H1 (cell line): Measurements from ENCODE around the gene ANO6. TPM values are rescaled to one million over a fixed set of nuclear protein-coding genes. Genes with fewer than 3 reads are reported as not detected.

ENCODE experiments used
- ASH2L ChIP-seq: fragments of 200-600, 300-600 bp; sonication (generic); IDR thresholded peaks from one replicate; pipeline ENCODE4 v1.7.1; 2017; ENCODE audit warnings: low read length
- CBX5 ChIP-seq: fragments of 300-800, 300-1000 bp; sonication (generic); IDR thresholded peaks from 2 replicates; pipeline ENCODE4 v1.7.1; 2016; ENCODE audit warnings: antibody characterized with exemption, low read length, low read depth
- CHD7 ChIP-seq: fragments of 300-600 bp; sonication (generic); IDR thresholded peaks from 2 replicates; pipeline ENCODE4 v1.7.1; 2012; ENCODE audit warnings: low read length, moderate library complexity, mild to moderate bottlenecking, inconsistent platforms; ENCODE audit not compliant: insufficient replicate concordance
- JUND ChIP-seq: IDR thresholded peaks from 2 replicates; pipeline ENCODE4 v1.6.1; 2011; ENCODE audit warnings: mild to moderate bottlenecking, improper control_type of control experiment, low read length
- KDM5A ChIP-seq: fragments of 200-600 bp; IDR thresholded peaks from 2 replicates; pipeline ENCODE4 v1.7.1; 2012; ENCODE audit warnings: mild to moderate bottlenecking, low read length, inconsistent platforms, mixed read lengths
- RNF2 ChIP-seq: fragments of 200-900, 300-1000 bp; sonication (generic); IDR thresholded peaks from 2 replicates; pipeline ENCODE4 v1.7.1; 2016; ENCODE audit warnings: borderline replicate concordance, low read depth, mild to moderate bottlenecking, antibody characterized with exemption, low read length; ENCODE audit not compliant: poor library complexity, severe bottlenecking; ENCODE audit errors: missing control alignments
- RXRA ChIP-seq: IDR thresholded peaks from 2 replicates; pipeline ENCODE4 v1.6.1; 2011; ENCODE audit warnings: low read depth, mild to moderate bottlenecking, low read length, moderate library complexity; ENCODE audit not compliant: insufficient read depth
- SIRT6 ChIP-seq: IDR thresholded peaks from one replicate; pipeline ENCODE4 v1.7.1; 2012; ENCODE audit warnings: low read length, inconsistent platforms
- TAF1 ChIP-seq: IDR thresholded peaks from 2 replicates; pipeline ENCODE4 v1.6.1; 2011; ENCODE audit warnings: mild to moderate bottlenecking, low read depth, low read length
- polyA plus RNA-seq, 7 experiments: library from polyadenylated mRNA; depleted of rRNA in 3 of 7; stranded (reverse) in 5 of 7; unstranded in 2 of 7; fragments of >200 nt in 5 of 7; fragments of 200-250 nt in 2 of 7; gene quantifications; 1 replicate in 5 of 7; 2 replicates in 1 of 7; 4 replicates in 1 of 7; pipeline versions ENCODE4 v1.2.1 to v1.2.3, GENCODE V29; 2011 to 2013; ENCODE audit warnings: missing spikeins in 2 of 7, mixed read lengths in 2 of 7
- total RNA-seq: library from RNA; stranded (reverse); fragmentation: NEBNext Ultra II Directional; extraction: Animal tissue kit (Norgen Biotek cat#: 25700); gene quantifications from 2 replicates; pipeline ENCODE4 v1.2.1, GENCODE V29; 2021

Gene ANO6
- total and polyA plus RNA-seq, 2 of the 8 experiments (the other 6 are each of a cell fraction or from before 2014, with no cell fraction given) = 15.1 to 39.7 TPM

- TF ChIP-seq CHD7 (no peak), ASH2L (no peak), KDM5A (no peak), JUND (no peak), RNF2 (no peak), RXRA (no peak), SIRT6 (no peak), CBX5 (no peak), TAF1 (no peak)
Observed at GRCh38 chr12:45224311-45224710, 8.4 kb downstream of the ANO6 start (continued).
